Bronchial epithelial cell (primary cell): ENCODE data around the gene FOXM1. TPM values are rescaled to one million over a fixed set of nuclear protein-coding genes. Genes with fewer than 3 reads are reported as not detected.

Experiments
- DNase-seq: peaks from one replicate; pipeline ENCODE4 v3.0.0-alpha.2; 2010; ENCODE audit warnings: low read depth
- FAIRE-seq: peaks from 2 replicates; lab custom pipeline; 2011; peaks lifted over from hg19 to GRCh38; lab: Jason Lieb, UNC
- H3K27me3 ChIP-seq: 2 replicates; pipeline ENCODE4 v1.5.1; 2011; ENCODE audit warnings: low read length; ENCODE audit not compliant: control insufficient read depth, insufficient read depth
- H3K36me3 ChIP-seq: 2 replicates; pipeline ENCODE4 v1.5.1; 2011; ENCODE audit warnings: low read length; ENCODE audit not compliant: control insufficient read depth, insufficient read depth
- H3K4me3 ChIP-seq: 2 replicates; pipeline ENCODE4 v1.5.1; 2011; ENCODE audit warnings: mild to moderate bottlenecking, low read depth, low read length, control low read depth
- CTCF ChIP-seq: IDR thresholded peaks from 2 replicates; pipeline ENCODE4 v1.5.1; 2011; ENCODE audit warnings: mild to moderate bottlenecking, moderate library complexity, low read length, control low read depth, inconsistent platforms; ENCODE audit not compliant: insufficient read depth, severe bottlenecking
- total RNA-seq: library from RNA; depleted of rRNA; stranded (reverse); fragments of >200 nt; gene quantifications from 2 replicates; pipeline ENCODE4 v1.2.1, GENCODE V29; 2014

The FOXM1 gene
- 0.79 and 0.90 TPM in 2 replicates for total RNA-seq

- FAIRE-seq: peak; percentile 47
Measured at GRCh38 chr12:2877047-2877952, at the start of gene FOXM1, which contains the start of gene RHNO1. Gene FOXM1, minus strand, starts transcription at chr12:2877174. Its CDS starts 2,696 bp downstream, at chr12:2874478. Gene RHNO1, plus strand, starts transcription at chr12:2877223. Its CDS starts 8,144 bp downstream, at chr12:2885367.

GRCh38 chr12:2925322-2925995, 48.5 kb upstream of the FOXM1 start:
- peaks cover 4% of the 10 kb centered on the region for H3K36me3 ChIP-seq
- FAIRE-seq: peak; percentile 52
- no peak for TF ChIP-seq CTCF

More at GRCh38 chr12:2877047-2877952, at the start of gene FOXM1, which contains the start of gene RHNO1:
- H3K36me3 ChIP-seq: no peaks in the 10 kb centered on the region
- no peak for TF ChIP-seq CTCF
- H3K4me3 ChIP-seq: peak within 1 kb of the TSS; percentile 95
- H3K27me3 ChIP-seq: no peaks in the 10 kb centered on the region
- peak; percentile 84 for DNase-seq

GRCh38 chr12:2924019-2924418, 47.0 kb upstream of the FOXM1 start:
- Histone ChIP-seq H3K36me3 (peaks cover 4% of the 10 kb centered on the region), H3K27me3 (no peaks in the 10 kb centered on the region), H3K4me3 (no peak overlapping the region)
- peak; percentile 39 for DNase-seq
- FAIRE-seq: no peak
- no peak for TF ChIP-seq CTCF

More at GRCh38 chr12:2925322-2925995, 48.5 kb upstream of the FOXM1 start:
- no peak overlapping the region for H3K4me3 ChIP-seq
- DNase-seq: peak; percentile 74
- H3K27me3 ChIP-seq: no peaks in the 10 kb centered on the region

GRCh38 chr12:2923057-2923456, 46.1 kb upstream of the FOXM1 start:
- Histone ChIP-seq H3K36me3 (peaks cover 4% of the 10 kb centered on the region), H3K4me3 (no peak overlapping the region), H3K27me3 (no peaks in the 10 kb centered on the region)
- FAIRE-seq (no peak), DNase-seq (no peak)
- no peak for TF ChIP-seq CTCF

- no peak for TF ChIP-seq CTCF
- Histone ChIP-seq H3K27me3 (no peaks in the 10 kb centered on the region), H3K4me3 (no peak overlapping the region), H3K36me3 (peaks cover 4% of the 10 kb centered on the region)
- FAIRE-seq: no peak
- no peak for DNase-seq
Measured at GRCh38 chr12:2922329-2922728, 45.4 kb upstream of the FOXM1 start.
